Measurements from ENCODE around the gene TENT5A. TPM values are rescaled to one million over a fixed set of nuclear protein-coding genes. Genes with fewer than 3 reads are reported as not detected.

Gene TENT5A
- total RNA-seq, 1 donor from 2014 or later = 26.3 TPM

GRCh38 chr6:81771097-81771496 lies 18.6 kb upstream of the TENT5A start:
- no peak for DNase-seq

- no peak for DNase-seq
Measured at GRCh38 chr6:81770381-81770780, 17.9 kb upstream of the TENT5A start.

DNA sequence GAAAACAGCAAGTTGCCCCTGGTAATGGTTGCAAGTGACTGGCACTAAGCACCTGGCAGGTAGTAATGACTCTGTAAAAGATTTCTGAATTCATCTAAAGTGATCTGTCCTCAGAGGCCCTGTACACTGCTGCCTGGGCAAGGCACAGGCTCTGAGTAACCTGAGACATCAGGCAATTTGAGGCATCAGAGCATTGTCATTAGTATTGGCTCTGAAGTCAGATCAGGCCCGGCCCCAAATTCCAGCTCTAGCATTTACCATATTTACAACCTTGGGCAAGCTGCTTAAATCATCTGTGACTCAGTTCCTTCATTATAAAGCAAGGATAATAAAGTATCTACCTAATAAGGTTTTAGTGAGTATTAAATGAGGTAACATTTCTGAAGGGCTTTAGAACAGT lies 17.3 kb upstream of the TENT5A start:
- no peak for DNase-seq

DNA sequence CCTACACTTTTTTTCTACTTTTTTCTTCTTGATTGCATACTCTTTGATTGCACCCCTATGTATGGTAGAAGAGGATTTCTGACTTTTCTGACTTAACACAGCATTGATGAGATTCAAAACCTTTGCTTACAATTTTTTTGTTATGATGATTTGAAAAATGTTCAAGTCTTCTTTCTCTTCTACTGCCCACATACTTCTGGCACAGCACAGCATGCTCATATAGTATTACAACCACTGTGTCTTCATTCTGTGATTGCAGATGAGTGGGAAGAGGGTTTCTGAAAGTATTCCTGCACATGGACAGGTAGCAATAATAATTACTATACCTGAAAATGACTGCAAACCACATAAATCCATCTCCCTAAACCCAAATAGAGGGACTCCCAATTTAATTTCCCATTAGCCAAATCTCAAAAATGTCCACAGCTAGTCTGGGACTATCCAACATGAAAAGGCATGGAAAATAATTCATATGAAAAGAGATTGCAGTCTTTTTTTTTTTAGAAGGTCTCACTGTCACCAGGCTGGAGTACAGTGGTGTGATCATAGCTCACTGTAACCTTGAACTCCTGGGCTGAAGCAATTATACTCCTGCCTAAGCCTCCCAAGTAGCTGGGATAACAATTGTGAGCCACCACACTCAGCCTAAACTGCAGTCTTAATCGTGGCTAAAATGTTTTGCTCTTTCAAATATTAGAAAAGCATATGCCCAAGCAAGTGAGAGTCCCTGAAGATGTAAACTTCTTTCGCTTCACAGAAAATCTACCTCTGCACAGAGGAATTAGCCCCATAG lies 15.9 kb upstream of the TENT5A start:
- no peak for DNase-seq

DNA sequence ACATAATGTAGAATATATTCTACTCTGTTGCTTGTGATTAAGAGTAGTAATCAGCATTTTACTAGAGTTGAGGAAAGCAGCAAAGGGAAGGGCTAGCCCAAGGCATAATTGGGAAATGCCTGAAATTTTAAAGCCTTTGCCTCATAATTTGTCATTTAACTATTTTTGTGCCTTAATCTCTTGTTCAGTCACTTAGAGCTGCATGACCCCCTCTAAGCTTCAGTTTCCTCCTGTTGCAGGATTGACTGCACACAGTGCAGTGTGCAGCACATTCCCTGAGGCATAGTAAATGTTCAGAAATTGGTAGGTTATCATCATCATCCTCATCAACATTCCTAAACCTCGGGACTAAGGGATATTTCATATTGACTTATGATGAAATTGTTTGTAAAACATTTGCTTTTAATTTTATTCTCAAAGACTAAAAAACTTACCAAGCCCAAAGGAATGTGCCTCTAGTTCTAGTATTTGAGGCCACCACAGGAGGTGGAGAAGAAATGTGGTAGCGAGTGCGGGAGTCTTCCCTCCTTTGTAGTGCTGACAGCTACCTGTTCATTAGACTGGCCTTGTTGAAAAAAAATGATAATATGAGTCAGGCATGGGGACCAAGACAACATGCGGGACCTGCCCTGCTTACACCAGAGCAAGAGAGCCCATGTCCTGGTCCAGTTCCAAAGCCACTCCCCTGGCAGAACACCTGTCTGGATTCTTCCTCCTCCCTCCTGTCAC lies 14.8 kb upstream of the TENT5A start:
- no peak for DNase-seq

GRCh38 chr6:81766482-81767069 lies 14.1 kb upstream of the TENT5A start:
- DNase-seq = peak; percentile 21

DNA sequence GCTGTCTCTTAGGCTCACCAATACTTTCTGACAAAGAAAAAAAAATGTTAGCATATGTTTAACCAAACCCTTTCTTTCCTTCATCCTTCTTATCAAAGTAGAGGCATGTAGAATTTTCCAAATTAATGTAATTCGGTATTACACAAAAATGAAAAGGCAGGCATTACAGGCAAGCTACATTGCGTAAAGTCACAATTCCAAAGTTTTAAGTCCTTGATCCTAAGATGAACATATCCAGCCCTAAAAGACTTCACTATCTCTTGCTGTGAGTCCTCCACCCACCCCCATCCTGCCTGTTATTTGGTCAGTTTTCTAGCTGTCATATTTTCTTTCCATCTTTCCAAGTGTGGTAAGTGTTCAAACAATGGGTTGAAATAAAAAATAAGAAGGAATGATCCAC lies 12.1 kb upstream of the TENT5A start:
- DNase-seq = no peak

DNA sequence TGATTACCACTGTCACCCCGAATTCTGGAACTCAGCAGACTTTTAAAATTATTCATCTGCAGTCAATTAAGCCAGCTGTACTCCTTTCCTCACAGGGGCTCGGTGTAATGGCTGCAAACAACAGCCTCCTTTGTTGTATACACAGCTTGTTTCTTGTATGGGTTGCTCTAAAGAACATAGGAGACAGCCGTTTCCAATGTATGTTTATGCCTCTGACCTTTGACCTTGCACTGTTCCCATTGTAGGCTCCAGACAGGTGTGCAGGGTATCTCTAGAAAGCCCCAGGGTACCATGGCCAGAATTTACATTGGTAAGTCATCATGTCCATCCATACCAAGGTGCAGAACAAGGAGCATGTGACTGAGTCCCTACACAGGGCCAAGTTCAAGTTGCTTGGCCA lies 11.5 kb upstream of the TENT5A start:
- no peak for DNase-seq

- no peak for DNase-seq
Measured at GRCh38 chr6:81763051-81763450, 10.6 kb upstream of the TENT5A start.

DNA sequence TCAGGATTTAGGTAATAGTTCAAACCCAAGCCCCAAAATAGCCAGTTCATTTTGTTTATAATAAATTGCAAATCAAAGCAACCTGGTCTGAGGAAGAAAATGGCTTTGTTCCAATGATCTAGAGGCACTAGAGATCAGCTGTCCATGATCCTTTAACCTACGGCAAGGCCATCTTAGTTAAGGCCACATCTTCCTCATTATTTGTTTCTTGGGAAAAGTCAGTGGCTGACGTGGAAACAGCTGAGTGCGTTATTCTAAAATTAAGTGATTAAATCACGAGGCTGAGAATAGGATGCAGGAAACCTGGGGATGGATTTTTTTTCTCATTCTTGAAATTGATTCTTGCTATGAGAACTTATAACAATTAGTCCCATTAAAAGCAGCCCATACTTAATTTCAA lies 10.1 kb upstream of the TENT5A start:
- DNase-seq = no peak

DNA sequence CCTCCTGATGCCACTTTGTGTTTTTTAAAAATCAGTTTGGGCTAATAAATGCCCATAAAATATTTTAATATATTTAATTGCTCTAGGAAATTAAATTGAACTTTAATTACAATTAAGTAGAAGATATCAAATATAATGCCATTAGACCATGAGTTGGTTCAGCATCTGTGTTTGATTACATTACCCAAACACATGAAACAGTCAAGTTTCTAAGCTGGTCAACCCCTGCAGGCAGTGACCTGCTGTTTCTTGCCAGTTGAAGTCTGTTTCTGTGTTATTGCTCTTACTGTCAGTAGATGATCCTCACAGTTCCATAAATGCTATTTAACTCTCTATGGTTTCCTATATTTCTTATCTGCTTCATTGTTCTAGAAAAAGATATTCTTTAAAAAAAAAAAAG lies 9.7 kb upstream of the TENT5A start:
- DNase-seq = no peak

DNA sequence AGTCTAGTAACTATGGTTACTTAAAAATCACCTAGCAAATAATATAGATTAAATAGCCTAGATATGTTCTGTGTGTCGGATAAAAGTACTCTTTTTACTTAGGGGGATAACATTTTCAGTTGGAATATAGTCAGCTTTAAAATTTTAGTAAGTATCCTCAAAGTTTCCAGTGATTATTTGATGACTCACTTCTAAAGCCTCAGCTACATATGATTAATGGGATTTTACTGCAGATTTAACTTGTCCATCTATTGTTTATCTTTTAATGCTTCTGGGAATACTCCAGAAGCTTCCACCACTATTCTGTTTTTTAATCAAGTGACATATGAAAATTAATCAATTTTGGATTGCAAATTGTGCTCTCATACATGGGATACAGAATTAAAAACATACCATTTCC lies 8.7 kb upstream of the TENT5A start:
- DNase-seq = no peak

DNA sequence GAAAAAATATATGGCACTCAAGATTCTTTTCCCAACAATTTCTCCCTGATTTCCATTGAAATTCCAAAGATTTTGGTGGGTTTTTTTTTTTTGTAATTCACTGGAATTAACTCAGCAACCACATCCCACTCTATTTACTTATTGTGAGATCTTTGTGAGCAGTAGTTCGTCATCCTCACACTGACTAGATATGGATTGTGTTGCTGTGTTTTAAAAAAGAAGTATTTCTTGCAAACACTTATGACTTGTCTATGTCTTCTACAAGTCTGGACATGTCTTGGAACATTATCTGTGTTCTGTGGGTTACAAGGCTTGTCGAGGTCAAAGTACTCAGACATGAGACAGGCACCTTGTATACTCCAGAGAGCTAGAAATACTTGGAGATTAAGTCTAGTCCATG lies 7.3 kb upstream of the TENT5A start:
- no peak for DNase-seq

GRCh38 chr6:81758221-81758620 lies 5.7 kb upstream of the TENT5A start:
- no peak for DNase-seq

GRCh38 chr6:81756690-81757089 lies 4.2 kb upstream of the TENT5A start:
- DNase-seq = no peak

DNA sequence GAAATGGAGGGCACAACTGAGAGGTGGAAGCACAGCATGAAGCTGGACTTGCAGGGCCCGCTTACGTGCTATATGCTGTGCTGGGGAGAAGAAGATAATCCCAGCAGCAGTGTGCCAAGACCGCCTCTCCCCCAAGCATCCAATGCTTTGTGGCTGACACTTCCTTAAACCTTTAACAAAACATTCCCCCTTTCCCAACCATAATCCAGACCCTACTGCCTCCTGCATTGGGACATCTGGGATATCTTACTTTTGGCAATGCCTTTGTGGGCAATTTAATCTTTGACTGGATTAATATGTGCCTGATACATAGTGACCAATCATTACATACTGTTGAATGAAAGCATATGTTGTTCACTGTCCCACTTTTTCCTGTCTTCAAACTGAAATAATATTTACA lies 3.1 kb upstream of the TENT5A start:
- no peak for DNase-seq

DNA sequence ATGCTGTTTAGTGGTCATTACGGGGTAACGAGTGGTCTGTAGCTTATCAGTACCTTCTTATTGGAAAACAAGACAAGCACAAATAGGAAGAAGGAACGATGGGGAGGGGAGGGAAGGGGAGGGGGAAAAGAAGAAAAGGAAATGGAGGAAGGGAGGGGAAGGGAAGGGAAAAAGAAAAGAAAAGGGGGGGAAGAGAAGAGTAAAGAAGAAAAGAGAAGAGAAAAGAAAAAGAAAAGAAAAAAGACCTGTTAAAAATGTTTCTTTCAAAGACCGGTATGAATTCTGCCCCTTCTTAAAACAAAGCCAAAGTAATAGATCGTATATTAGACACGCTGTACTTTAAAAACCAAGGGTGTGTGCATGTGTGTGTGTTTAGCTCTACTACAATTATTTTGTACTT lies 2.4 kb upstream of the TENT5A start:
- DNase-seq = no peak

GRCh38 chr6:81753711-81754577 lies 1.5 kb upstream of the TENT5A start:
- DNase-seq = peak; percentile 86

- DNase-seq = peak; percentile 90
Measured at GRCh38 chr6:81752921-81753710, 635 bp upstream of the TENT5A start.

DNA sequence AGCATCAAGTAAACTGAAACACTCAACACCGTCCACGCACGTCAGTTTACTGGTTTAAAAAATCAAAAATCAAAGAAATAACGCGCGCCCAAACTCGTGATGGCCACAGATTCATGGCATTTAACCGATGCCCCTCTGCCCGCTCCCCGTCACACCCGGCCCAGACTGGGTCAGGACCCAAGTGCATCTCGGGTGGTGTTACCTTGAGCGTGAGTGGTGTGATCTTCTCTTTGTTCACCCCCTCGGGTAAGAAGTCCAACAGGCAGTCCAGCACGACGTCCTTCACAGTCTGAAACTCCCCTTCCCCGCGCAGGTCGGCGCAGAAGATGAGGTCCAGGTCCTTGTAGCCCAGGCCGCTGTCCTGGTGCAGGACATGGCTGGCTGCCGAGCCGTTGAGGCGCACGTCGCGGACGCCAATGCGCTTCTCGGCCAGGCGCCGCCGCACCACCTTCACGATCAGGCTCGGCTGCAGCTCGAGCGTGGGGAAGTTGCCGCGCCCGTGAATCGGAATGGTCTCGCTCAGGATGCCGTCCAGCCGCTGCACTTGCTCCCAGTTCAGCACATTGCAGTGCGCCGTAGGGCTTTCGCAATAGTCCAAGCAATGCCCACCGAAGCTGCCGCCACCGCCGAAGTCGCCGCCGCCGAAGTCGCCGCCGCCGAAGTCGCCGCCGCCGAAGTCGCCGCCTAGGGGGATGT lies 945 bp downstream of the TENT5A start:
- DNase-seq = peak; percentile 45
